IMR-90 (cell line): ENCODE data around the gene GALNT17. TPM values are rescaled to one million over a fixed set of nuclear protein-coding genes. Genes with fewer than 3 reads are reported as not detected.

Experiments used
- ATAC-seq: fragments of 200-7000 bp; cut with Tn5 transposase; 2 replicates; pipeline ENCODE4 v1.9.1; 2020; ENCODE audit warnings: low read depth, mild to moderate bottlenecking, moderate library complexity
- BruUV-seq: library from RNA; stranded (reverse); fragments of 400-500 nt; replicated peaks from 2 replicates; lab custom pipeline; 2021; lab: Mats Ljungman, UMichigan
- CTCF ChIA-PET: fragments of 300-600 bp; formaldehyde crosslinking; extraction: SDS; loops from one replicate; lab custom pipeline; 2021; ENCODE audit warnings: antibody characterized with exemption; lab: Yijun Ruan, JAX
- POLR2A ChIA-PET: fragments of 300-600 bp; sonication (Branson Sonifier 250); formaldehyde crosslinking; loops from one replicate; lab custom pipeline; 2022; ENCODE audit warnings: antibody characterized with exemption; ENCODE audit not compliant: unreplicated experiment; lab: Charles Lee
- DNase-seq: peaks from one replicate; pipeline ENCODE4 v3.0.0; 2013
- H2AFZ ChIP-seq: replicated peaks from 2 replicates; pipeline ENCODE3; 2013; ENCODE audit warnings: low read length, mild to moderate bottlenecking; ENCODE audit not compliant: poor library complexity
- H2AK5ac ChIP-seq: 2 replicates; pipeline ENCODE4 v1.6.1; 2013; ENCODE audit warnings: low read depth, low read length, inconsistent platforms
- H2AK9ac ChIP-seq: replicated peaks from 2 replicates; pipeline ENCODE3; 2013; ENCODE audit warnings: mild to moderate bottlenecking, low read depth, low read length, moderate library complexity; ENCODE audit not compliant: poor library complexity
- H2BK120ac ChIP-seq: 2 replicates; pipeline ENCODE4 v1.6.1; 2013; ENCODE audit warnings: low read depth, low read length, inconsistent platforms
- H2BK15ac ChIP-seq: 3 replicates; pipeline ENCODE4 v1.6.1; 2013; ENCODE audit warnings: low read depth, low read length, inconsistent platforms
- H2BK20ac ChIP-seq: 2 replicates; pipeline ENCODE4 v1.6.1; 2013; ENCODE audit warnings: low read depth, mild to moderate bottlenecking, inconsistent platforms, low read length, moderate library complexity
- H2BK5ac ChIP-seq: 2 replicates; pipeline ENCODE4 v1.6.1; 2013; ENCODE audit warnings: mild to moderate bottlenecking, low read depth, low read length, inconsistent platforms; ENCODE audit not compliant: poor library complexity, severe bottlenecking
- H3K14ac ChIP-seq: replicated peaks from 2 replicates; pipeline ENCODE4 v1.6.1; 2013; ENCODE audit warnings: low read depth, low read length, inconsistent platforms
- H3K18ac ChIP-seq: 2 replicates; pipeline ENCODE4 v1.6.1; 2013; ENCODE audit warnings: low read depth, low read length, control low read depth
- H3K23ac ChIP-seq: 2 replicates; pipeline ENCODE4 v1.6.1; 2013; ENCODE audit warnings: low read depth, low read length, inconsistent platforms
- H3K27ac ChIP-seq: 2 replicates; pipeline ENCODE4 v1.5.1; 2013; ENCODE audit warnings: mild to moderate bottlenecking, control low read depth, low read length; ENCODE audit not compliant: insufficient read depth
- H3K27me3 ChIP-seq: 2 replicates; pipeline ENCODE4 v1.6.1; 2013; ENCODE audit warnings: low read length; ENCODE audit not compliant: control insufficient read depth, insufficient read depth
- H3K36me3 ChIP-seq: 2 replicates; pipeline ENCODE4 v1.6.1; 2013; ENCODE audit warnings: low read length, mixed read lengths; ENCODE audit not compliant: control insufficient read depth, insufficient read depth
- H3K4ac ChIP-seq: 2 replicates; pipeline ENCODE4 v1.6.1; 2013; ENCODE audit warnings: low read depth, low read length, inconsistent platforms
- H3K4me1 ChIP-seq: 2 replicates; pipeline ENCODE4 v1.6.1; 2013; ENCODE audit warnings: low read length, mixed read lengths; ENCODE audit not compliant: control insufficient read depth, insufficient read depth
- H3K4me2 ChIP-seq: 2 replicates; pipeline ENCODE4 v1.6.1; 2013; ENCODE audit warnings: low read depth, mild to moderate bottlenecking, control low read depth, low read length, moderate library complexity
- H3K4me3 ChIP-seq: 2 replicates; pipeline ENCODE4 v1.5.1; 2013; ENCODE audit warnings: low read depth, mild to moderate bottlenecking, control low read depth, low read length, moderate library complexity; ENCODE audit not compliant: insufficient read depth
- H3K56ac ChIP-seq: 2 replicates; pipeline ENCODE4 v1.6.1; 2013; ENCODE audit warnings: low read length, inconsistent platforms; ENCODE audit not compliant: insufficient read depth; ENCODE audit errors: extremely low read depth
- H3K79me1 ChIP-seq, 2 experiments: 2 replicates each; pipeline ENCODE4 v1.6.1; 2013; ENCODE audit warnings: low read length in 2 of 2, inconsistent platforms in 1 of 2, low read depth in 1 of 2
- H3K9ac ChIP-seq: 2 replicates; pipeline ENCODE4 v1.6.1; 2013; ENCODE audit warnings: low read depth, low read length, control low read depth
- H3K9me1 ChIP-seq: 2 replicates; pipeline ENCODE4 v1.6.1; 2013; ENCODE audit warnings: low read length, inconsistent platforms; ENCODE audit not compliant: insufficient read depth
- H3K9me3 ChIP-seq: 2 replicates; pipeline ENCODE4 v1.6.1; 2013; ENCODE audit warnings: low read length; ENCODE audit not compliant: control insufficient read depth, insufficient read depth
- H4K20me1 ChIP-seq: 2 replicates; pipeline ENCODE4 v1.6.1; 2013; ENCODE audit warnings: low read length, inconsistent platforms; ENCODE audit not compliant: insufficient read depth
- H4K5ac ChIP-seq: 2 replicates; pipeline ENCODE4 v1.6.1; 2013; ENCODE audit warnings: mild to moderate bottlenecking, low read depth, low read length, control low read depth
- H4K8ac ChIP-seq, 2 experiments: 2 replicates each; pipeline ENCODE4 v1.6.1; 2013; ENCODE audit warnings: low read depth in 2 of 2, low read length in 2 of 2, control low read depth in 1 of 2, inconsistent platforms in 1 of 2
- H4K91ac ChIP-seq: 2 replicates; pipeline ENCODE4 v1.6.1; 2013; ENCODE audit warnings: low read depth, low read length, inconsistent platforms; ENCODE audit not compliant: insufficient read depth
- CTCF ChIP-seq: conservative IDR thresholded peaks from 2 replicates; pipeline ENCODE4 v1.5.1; 2012; ENCODE audit warnings: mild to moderate bottlenecking, low read depth, low read length, improper control_type of control experiment
- MAZ ChIP-seq: IDR thresholded peaks from 2 replicates; pipeline ENCODE4 v1.6.1; 2012; ENCODE audit warnings: low read depth, mild to moderate bottlenecking, low read length, improper control_type of control experiment, moderate library complexity, borderline replicate concordance
- RAD21 ChIP-seq: IDR thresholded peaks from 2 replicates; pipeline ENCODE4 v1.6.1; 2012; ENCODE audit warnings: low read length, improper control_type of control experiment
- RFX5 ChIP-seq: IDR thresholded peaks from 2 replicates; pipeline ENCODE4 v1.8.0; 2012; ENCODE audit warnings: low read depth, mild to moderate bottlenecking, low read length, moderate library complexity
- SMC3 ChIP-seq: fragments of 150-350 bp; IDR thresholded peaks from 2 replicates; pipeline ENCODE4 v1.6.1; 2016; ENCODE audit warnings: low read depth, mild to moderate bottlenecking, antibody characterized with exemption, low read length, moderate library complexity
- WGBS, 2 experiments: methylation state at CpG; one replicate each; pipeline versions ENCODE4 v1.1.5 to v1.1.7; 2013; ENCODE audit warnings: missing lambda C conversion rate in 2 of 2; ENCODE audit not compliant: insufficient read length in 1 of 2; ENCODE audit errors: extremely low coverage in 2 of 2; 5-methylcytosine and 5-hydroxymethylcytosine counted together
- dilution Hi-C: fragments of 300-500 bp; cut with HindIII; formaldehyde crosslinking; loops from one replicate; pipeline ENCODE4 v1.14.3; 2018; ENCODE audit warnings: low sequenced_read_pairs; ENCODE audit not compliant: unreplicated experiment
- in situ Hi-C: fragments of 300-500 bp; cut with MboI; formaldehyde crosslinking; loops from 3 replicates; pipeline ENCODE4 v1.14.3; 2019; ENCODE audit warnings: low sequenced_read_pairs, inconsistent platforms, mixed read lengths
- intact Hi-C: fragments of 100-400 bp; cut with micrococcal nuclease; formaldehyde crosslinking; loops from 2 replicates; pipeline ENCODE4 v1.10.0; 2022
- polyA plus RNA-seq, 3 experiments: library from polyadenylated mRNA; depleted of rRNA; stranded (reverse); fragments of >200 nt; gene quantifications; 2 replicates each; pipeline ENCODE4 v1.2.3, GENCODE V29; 2012; ENCODE audit warnings: low replicate concordance in 1 of 3
- total RNA-seq: library from RNA; depleted of rRNA; stranded (reverse); fragments of >200 nt; gene quantifications from 2 replicates; pipeline ENCODE4 v1.2.3, GENCODE V29; 2012

GALNT17 gene
- total and polyA plus RNA-seq, 2 of the 4 experiments (the other 2 are of a cell fraction): not detected

- H2BK5ac ChIP-seq: no peak overlapping the region
- H3K4me3 ChIP-seq: no peak overlapping the region
- H3K79me1 ChIP-seq: no peaks in the 10 kb centered on the region
- no peaks in the 10 kb centered on the region for H4K20me1 ChIP-seq
- in situ Hi-C loops (loop anchor here (25.0 kb wide), 1 partner anchor 896 kb away; no protein-coding TSS in a partner anchor), dilution Hi-C loops (no loop called here), intact Hi-C loops (loop anchor here (1.0 kb wide), 1 partner anchor 904 kb away; no protein-coding TSS in a partner anchor)
- H2BK20ac ChIP-seq: no peak overlapping the region
- 0% methylated on average over 9 of the region's 29 CpGs; no CpG with 5 or more reads in 1 of the 2 experiments for WGBS, 2 experiments
- no peak overlapping the region for H3K23ac ChIP-seq
- H3K9ac ChIP-seq: no peak overlapping the region
- H4K91ac ChIP-seq: no peak overlapping the region
- no peak overlapping the region for H3K18ac ChIP-seq
- no peaks in the 10 kb centered on the region for H3K9me3 ChIP-seq
- H3K27ac ChIP-seq: no peak overlapping the region
- H2AK5ac ChIP-seq: no peak overlapping the region
- ChIA-PET POLR2A (no interaction called here), CTCF (interaction anchor here (0.7 kb wide), 4 partner anchors 560 to 1443 kb away, joined by 3 to 6 read pairs (median 4); no protein-coding TSS in a partner anchor)
- no peaks in the 10 kb centered on the region for H3K4me1 ChIP-seq
- TF ChIP-seq RAD21: peak; percentile 68
- TF ChIP-seq CTCF: peak; percentile 59
- no peak for TF ChIP-seq RFX5
- TF ChIP-seq SMC3: peak; percentile 52
- TF ChIP-seq MAZ: no peak
- H2BK120ac ChIP-seq: no peak overlapping the region
- BruUV-seq: no TSS peak
- no peaks in the 10 kb centered on the region for H3K27me3 ChIP-seq
- H2BK15ac ChIP-seq: no peak overlapping the region
- no peaks in the 10 kb centered on the region for H3K36me3 ChIP-seq
- no peak overlapping the region for H3K4me2 ChIP-seq
- H3K14ac ChIP-seq: no peak overlapping the region
- H4K8ac ChIP-seq: no peak overlapping the region
- no peak overlapping the region for H2AK9ac ChIP-seq
- no peak overlapping the region for H3K56ac ChIP-seq
- H3K4ac ChIP-seq: no peak overlapping the region
- H2AFZ ChIP-seq: no peak overlapping the region
- no peaks in the 10 kb centered on the region for H3K9me1 ChIP-seq
- no peak overlapping the region for H4K5ac ChIP-seq
- peak; percentile 22 for DNase-seq
- ATAC-seq: peak; percentile 70
Observed at GRCh38 chr7:71733107-71733870, 601.3 kb downstream of the GALNT17 start.
